HCT116 (cell line): ENCODE data around the gene SBF2. TPM values are rescaled to one million over a fixed set of nuclear protein-coding genes. Genes with fewer than 3 reads are reported as not detected.

ENCODE experiments used
- ATAC-seq: fragments of 200-7000 bp; cut with Tn5 transposase; 2 replicates; pipeline ENCODE4 v1.9.1; 2020; ENCODE audit warnings: mild to moderate bottlenecking, moderate library complexity
- BruUV-seq: library from RNA; stranded (reverse); fragments of 400-500 nt; replicated peaks from 2 replicates; lab custom pipeline; 2021; lab: Mats Ljungman, UMichigan
- CTCF ChIA-PET: fragments of 300-600 bp; sonication (Branson Sonifier 250); formaldehyde crosslinking; loops from one replicate; lab custom pipeline; 2021; ENCODE audit warnings: antibody characterized with exemption; lab: Charles Lee
- POLR2A ChIA-PET: fragments of 300-600, 350-600 bp; sonication (Branson Sonifier 250); formaldehyde crosslinking; loops from one replicate; lab custom pipeline; 2021; ENCODE audit warnings: antibody characterized with exemption; lab: Charles Lee
- RAD21 ChIA-PET, 2 experiments: fragments of 300-600 bp; sonication (Branson Sonifier 250); formaldehyde crosslinking; loops; one replicate each; lab custom pipeline; 2023; ENCODE audit warnings: low total read pairs in 2 of 2; ENCODE audit not compliant: uncharacterized antibody in 2 of 2, unreplicated experiment in 2 of 2, low non-redundant PET in 1 of 2; lab: Charles Lee
- DNase-seq: peaks from one replicate; pipeline ENCODE4 v3.0.0-alpha.2; 2010; ENCODE audit warnings: low read depth, low spot score
- H2AFZ ChIP-seq: fragments of 200-600 bp; shearing (Covaris generic), sonication (generic); 2 replicates; pipeline ENCODE4 v1.6.1; 2017; ENCODE audit warnings: low read depth, mixed run types, mixed read lengths, antibody characterized with exemption, low read length; ENCODE audit not compliant: poor library complexity, severe bottlenecking
- H3K27ac ChIP-seq: 2 replicates; pipeline ENCODE4 v1.5.1; 2012; ENCODE audit warnings: low read depth, low read length
- H3K27me3 ChIP-seq: fragments of 200-600 bp; sonication (generic); 2 replicates; pipeline ENCODE4 v1.6.1; 2016; ENCODE audit warnings: mixed run types, low read length, mixed read lengths; ENCODE audit not compliant: insufficient read depth
- H3K36me3 ChIP-seq, 2 experiments: fragments of 200-500 bp in 1 of 2; fragments of 200-600 bp in 1 of 2; sonication (Bioruptor generic) in 1 of 2; sonication (generic) in 1 of 2; 2 replicates each; pipeline versions ENCODE4 v1.5.1 to v1.6.1; 2014 to 2016; ENCODE audit warnings: low read length in 2 of 2, inconsistent platforms in 1 of 2, mixed read lengths in 1 of 2, mixed run types in 1 of 2; ENCODE audit not compliant: insufficient read depth in 2 of 2, control insufficient read depth in 1 of 2
- H3K4me1 ChIP-seq, 2 experiments: fragments of 200-600 bp in 1 of 2; sonication (generic) in 1 of 2; 2 replicates each; pipeline versions ENCODE4 v1.5.1 to v1.6.1; 2012 to 2017; ENCODE audit warnings: low read length in 2 of 2, inconsistent platforms in 1 of 2, mild to moderate bottlenecking in 1 of 2, mixed read lengths in 1 of 2, mixed run types in 1 of 2, moderate library complexity in 1 of 2; ENCODE audit not compliant: insufficient read depth in 2 of 2, control insufficient read depth in 1 of 2
- H3K4me2 ChIP-seq: fragments of 200-600 bp; sonication (generic); 2 replicates; pipeline ENCODE4 v1.6.1; 2017; ENCODE audit warnings: mixed run types, low read length, mixed read lengths
- H3K4me3 ChIP-seq, 2 experiments: fragments of 200-600 bp in 1 of 2; sonication (generic) in 1 of 2; replicated peaks in 1 of 2; 2 replicates each; pipeline ENCODE4 v1.5.1; 2011 to 2016; ENCODE audit warnings: low read length in 2 of 2, control low read depth in 1 of 2, low read depth in 1 of 2, mild to moderate bottlenecking in 1 of 2, mixed read lengths in 1 of 2, mixed run types in 1 of 2
- H3K79me2 ChIP-seq: fragments of 200-600 bp; sonication (generic); 2 replicates; pipeline ENCODE4 v1.6.1; 2017; ENCODE audit warnings: mild to moderate bottlenecking, mixed run types, low read length, moderate library complexity, mixed read lengths; ENCODE audit not compliant: insufficient read depth
- H3K9ac ChIP-seq: fragments of 200-600 bp; sonication (generic); 2 replicates; pipeline ENCODE4 v1.6.1; 2016; ENCODE audit warnings: low read length, mixed read lengths
- H3K9me2 ChIP-seq: fragments of 200-600 bp; sonication (generic), shearing (Covaris generic); 2 replicates; pipeline ENCODE4 v1.6.1; 2017; ENCODE audit warnings: mixed run types, mild to moderate bottlenecking, moderate library complexity; ENCODE audit not compliant: insufficient read depth
- H3K9me3 ChIP-seq, 2 experiments: fragments of 200-500 bp in 1 of 2; fragments of 200-600 bp in 1 of 2; sonication (Bioruptor generic) in 1 of 2; sonication (generic) in 1 of 2; 2 replicates each; pipeline ENCODE4 v1.6.1; 2014 to 2017; ENCODE audit warnings: low read length in 2 of 2, mixed read lengths in 2 of 2, inconsistent platforms in 1 of 2, low read depth in 1 of 2, mild to moderate bottlenecking in 1 of 2, mixed run types in 1 of 2, moderate library complexity in 1 of 2; ENCODE audit not compliant: control insufficient read depth in 1 of 2, insufficient read depth in 1 of 2
- H4K20me1 ChIP-seq: fragments of 200-600 bp; sonication (generic), shearing (Covaris generic); 2 replicates; pipeline ENCODE4 v1.6.1; 2017; ENCODE audit warnings: mixed run types, mild to moderate bottlenecking, moderate library complexity; ENCODE audit not compliant: insufficient read depth
- EZH2phosphoT487 ChIP-seq: fragments of 200-600 bp; IDR thresholded peaks from 2 replicates; pipeline ENCODE4 v1.6.1; 2018; ENCODE audit warnings: antibody characterized with exemption, borderline replicate concordance
- MAX ChIP-seq: IDR thresholded peaks from 2 replicates; pipeline ENCODE4 v1.6.1; 2012
- SIN3A ChIP-seq: IDR thresholded peaks from 2 replicates; pipeline ENCODE4 v1.6.1; 2012; ENCODE audit warnings: low read depth
- YY1 ChIP-seq: IDR thresholded peaks from 2 replicates; pipeline ENCODE4 v1.6.1; 2011; ENCODE audit warnings: low read length, low read depth, moderate library complexity, mild to moderate bottlenecking; ENCODE audit not compliant: insufficient replicate concordance; ENCODE audit errors: extremely low read depth
- intact Hi-C: fragments of 100-400 bp; cut with micrococcal nuclease; formaldehyde crosslinking; loops from 2 replicates; pipeline ENCODE4 v1.10.0; 2022
- total RNA-seq: library from RNA; stranded (reverse); gene quantifications from one replicate; pipeline ENCODE4 v1.2.1, GENCODE V29; 2021; ENCODE audit not compliant: unreplicated experiment

SBF2 gene
- total RNA-seq, 1 experiment from 2014 or later, result 35.0 TPM

- no peak for TF ChIP-seq SIN3A
- no peak for TF ChIP-seq EZH2phosphoT487
- TF ChIP-seq YY1, result no peak
- H4K20me1 ChIP-seq, result no peaks in the 10 kb centered on the region
- POLR2A ChIA-PET, result no interaction called here
- H3K9me2 ChIP-seq, result no peaks in the 10 kb centered on the region
- intact Hi-C loops, result no loop called here
- CTCF ChIA-PET, result no interaction called here
- DNase-seq (no peak), ATAC-seq (no peak)
- RAD21 ChIA-PET, result no interaction called here
- no peaks in the 10 kb centered on the region for H3K9me3 ChIP-seq
- no peak overlapping the region for H3K4me2 ChIP-seq
- no peaks in the 10 kb centered on the region for H3K79me2 ChIP-seq
- no peak overlapping the region for H2AFZ ChIP-seq
- no peak overlapping the region for H3K9ac ChIP-seq
- H3K4me3 ChIP-seq, result no peak overlapping the region
- no peak overlapping the region for H3K27ac ChIP-seq
- no peaks in the 10 kb centered on the region for H3K27me3 ChIP-seq
- H3K36me3 ChIP-seq, result peaks cover 2 to 3% of the 10 kb centered on the region in 2 experiments; a peak in 1 of 4 replicates
- H3K4me1 ChIP-seq, result no peaks in the 10 kb centered on the region; a peak in 1 of 4 replicates
- no TSS peak for BruUV-seq
Measured at GRCh38 chr11:9858822-9859221, 435.2 kb downstream of the SBF2 start.

- no peak overlapping the region for H2AFZ ChIP-seq
- no peak for DNase-seq
- no peak overlapping the region for H3K27ac ChIP-seq
- no peak overlapping the region for H3K4me3 ChIP-seq
- ATAC-seq, result no peak
- ChIA-PET CTCF (no interaction called here), POLR2A (no interaction called here), RAD21 (no interaction called here)
- peaks cover 2 to 3% of the 10 kb centered on the region in 2 experiments; a peak in 1 of 4 replicates for H3K36me3 ChIP-seq
- H3K27me3 ChIP-seq, result no peaks in the 10 kb centered on the region
- H3K9me2 ChIP-seq, result no peaks in the 10 kb centered on the region
- no peaks in the 10 kb centered on the region for H3K9me3 ChIP-seq
- H4K20me1 ChIP-seq, result no peaks in the 10 kb centered on the region
- BruUV-seq, result no TSS peak
- no peak overlapping the region for H3K4me2 ChIP-seq
- TF ChIP-seq MAX, result no peak
- TF ChIP-seq, all 23 proteins: peak for 0
- intact Hi-C loops, result no loop called here
- no peak overlapping the region for H3K9ac ChIP-seq
- no peaks in the 10 kb centered on the region; a peak in 1 of 4 replicates for H3K4me1 ChIP-seq
- no peaks in the 10 kb centered on the region for H3K79me2 ChIP-seq
Measured at GRCh38 chr11:9858218-9858617, 435.8 kb downstream of the SBF2 start.
